Caki2 (cell line): Measurements from ENCODE around the gene LYSMD3. TPM values are rescaled to one million over a fixed set of nuclear protein-coding genes. Genes with fewer than 3 reads are reported as not detected.

Experiments
- total RNA-seq: library from RNA; depleted of rRNA; stranded (reverse); fragments of >200 nt; shearing (Covaris generic); gene quantifications from 2 replicates; pipeline ENCODE4 v1.2.3, GENCODE V29; 2014; ENCODE audit warnings: low replicate concordance; rRNA removed

LYSMD3 gene
- total RNA-seq, 1 experiment from 2014 or later: 2.9 TPM

Other genes starting within 250 kb of the LYSMD3 start
- gene CETN3, start 119.8 kb downstream of the LYSMD3 start, total RNA-seq: 11.9 and 33.2 TPM in 2 replicates
- gene MBLAC2, start 54.8 kb downstream of the LYSMD3 start, total RNA-seq: 2.1 and 3.7 TPM in 2 replicates
- 2.3 and 5.7 TPM in 2 replicates for gene POLR3G, start 54.7 kb downstream of the LYSMD3 start, total RNA-seq
- 1.8 and 3.6 TPM in 2 replicates for gene ADGRV1, start 29.2 kb upstream of the LYSMD3 start, total RNA-seq